H1 (cell line): Measurements from ENCODE around the gene ATP9B. TPM values are rescaled to one million over a fixed set of nuclear protein-coding genes. Genes with fewer than 3 reads are reported as not detected.

Experiments used
- BRCA1 ChIP-seq: IDR thresholded peaks from 2 replicates; pipeline ENCODE4 v1.6.1; 2012; ENCODE audit warnings: low read depth, low read length, improper control_type of control experiment
- FOSL1 ChIP-seq: IDR thresholded peaks from 2 replicates; pipeline ENCODE4 v1.6.1; 2011; ENCODE audit warnings: mild to moderate bottlenecking, low read depth, low read length, moderate library complexity; ENCODE audit not compliant: insufficient read depth
- SRF ChIP-seq: IDR thresholded peaks from 2 replicates; pipeline ENCODE4 v1.6.1; 2011; ENCODE audit warnings: mild to moderate bottlenecking, low read depth, low read length, moderate library complexity
- polyA plus RNA-seq, 7 experiments: library from polyadenylated mRNA; depleted of rRNA in 3 of 7; stranded (reverse) in 5 of 7; unstranded in 2 of 7; fragments of >200 nt in 5 of 7; fragments of 200-250 nt in 2 of 7; gene quantifications; 1 replicate in 5 of 7; 2 replicates in 1 of 7; 4 replicates in 1 of 7; pipeline versions ENCODE4 v1.2.1 to v1.2.3, GENCODE V29; 2011 to 2013; ENCODE audit warnings: missing spikeins in 2 of 7, mixed read lengths in 2 of 7
- total RNA-seq: library from RNA; stranded (reverse); fragmentation: NEBNext Ultra II Directional; extraction: Animal tissue kit (Norgen Biotek cat#: 25700); gene quantifications from 2 replicates; pipeline ENCODE4 v1.2.1, GENCODE V29; 2021

The ATP9B gene
- total and polyA plus RNA-seq, 2 of the 8 experiments (the other 6 are each of a cell fraction or from before 2014, with no cell fraction given) = 15.1 to 21.7 TPM

DNA sequence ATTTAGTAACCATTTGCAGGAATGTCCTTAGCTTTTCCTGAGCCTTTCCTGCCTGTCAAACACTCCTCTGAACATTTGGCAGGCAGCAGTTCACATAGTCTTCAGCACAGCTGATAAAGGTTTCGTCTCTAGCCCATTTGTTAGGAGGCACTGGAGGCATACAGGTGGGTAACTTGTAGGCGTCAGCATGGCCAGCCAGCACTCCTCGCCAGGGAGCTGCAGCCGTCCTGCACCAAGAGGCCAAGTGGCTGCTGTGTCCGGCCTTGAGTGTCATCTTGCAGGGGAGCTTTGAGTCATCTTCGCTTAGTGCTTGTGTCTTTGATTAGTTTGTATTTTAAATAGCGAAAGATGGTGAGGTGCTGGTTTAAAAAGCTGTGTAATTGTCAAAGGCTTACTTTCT lies 206.3 kb downstream of the ATP9B start (continued):
- TF ChIP-seq FOSL1 (no peak), SRF (no peak), BRCA1 (no peak)
